Right ventricle myocardium inferior (tissue), 1 donor: ENCODE results near the gene CD300LG. TPM values are rescaled to one million over a fixed set of nuclear protein-coding genes. Genes with fewer than 3 reads are reported as not detected.

ENCODE experiments used
- ATAC-seq: fragments of 200-7000 bp; cut with Tn5 transposase; one replicate; pipeline ENCODE4 v1.9.1; 2020; ENCODE audit warnings: mild to moderate bottlenecking, moderate library complexity
- DNase-seq: peaks from one replicate; pipeline ENCODE4 v3.0.0; 2021; ENCODE audit errors: missing footprints
- intact Hi-C: fragments of 100-400 bp; cut with DNase I; formaldehyde crosslinking; loops from one replicate; pipeline ENCODE4 v1.11.0; 2022
- total RNA-seq: library from RNA; stranded (reverse); fragmentation: NEBNext Ultra II Directional; extraction: Animal tissue kit (Norgen Biotek cat#: 25700); gene quantifications from one replicate; pipeline ENCODE4 v1.2.1, GENCODE V29; 2021
- donor health status: DM: no; HTN: yes; CAD: no; lungs with severe emphysema.

Gene CD300LG
- total RNA-seq, 1 donor from 2014 or later, result 16.6 TPM

DNA sequence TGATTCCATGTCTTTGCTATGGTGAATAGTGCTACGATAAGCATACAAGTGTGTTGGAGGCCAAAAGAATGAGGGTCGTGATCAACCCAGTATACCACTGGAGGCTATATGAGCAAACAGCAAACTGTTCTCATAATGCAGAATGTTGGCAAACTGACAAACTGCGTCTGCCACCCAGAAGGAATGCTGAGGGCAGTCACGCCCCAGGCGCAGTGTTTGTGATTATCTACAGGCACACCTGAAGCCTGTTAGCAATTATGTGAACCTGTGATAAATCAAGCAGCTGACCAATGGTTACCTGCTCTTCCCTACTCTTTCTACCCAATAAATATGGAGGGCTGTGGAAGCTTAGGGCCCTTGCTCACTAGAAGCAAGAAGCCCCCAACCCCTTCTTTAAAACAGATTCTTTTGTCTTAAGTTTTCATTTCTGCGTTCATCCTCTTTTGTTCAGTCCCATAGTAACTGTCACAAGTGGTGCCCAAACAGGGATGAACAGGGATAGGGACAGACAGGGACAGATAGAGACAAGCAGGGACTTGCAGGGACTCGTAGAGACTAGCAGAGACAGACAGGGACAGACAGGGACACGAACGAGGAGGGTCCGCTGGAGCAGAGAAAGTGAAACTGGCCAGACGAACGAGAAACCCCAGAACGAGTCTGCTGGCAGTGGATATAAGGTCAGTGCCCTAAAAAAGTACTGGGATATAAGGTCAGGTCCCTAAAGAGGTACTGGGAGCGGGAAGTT lies 25.1 kb downstream of the CD300LG start:
- DNase-seq (peak; percentile 17), ATAC-seq (no peak)
- intact Hi-C loops, result no loop called here

DNA sequence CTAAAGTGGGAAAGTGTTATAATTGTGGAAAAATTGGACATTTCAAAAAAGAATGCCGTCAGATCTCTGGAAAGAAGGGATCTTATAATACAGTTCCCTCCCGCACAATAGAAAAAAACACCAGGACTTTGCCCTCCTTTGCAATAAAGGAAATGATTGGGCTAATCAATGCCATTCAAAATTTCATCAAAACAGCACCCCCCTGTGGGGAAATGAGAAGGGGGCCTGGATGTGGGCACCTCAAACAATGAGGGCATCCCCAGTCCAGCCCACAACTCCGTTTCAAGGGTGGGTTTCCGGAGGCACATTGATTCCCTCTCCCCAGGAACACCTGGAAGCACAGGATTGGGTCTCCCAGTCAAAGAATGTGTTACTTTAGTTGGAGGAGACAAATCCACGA lies 26.1 kb downstream of the CD300LG start:
- intact Hi-C loops, result no loop called here

DNA sequence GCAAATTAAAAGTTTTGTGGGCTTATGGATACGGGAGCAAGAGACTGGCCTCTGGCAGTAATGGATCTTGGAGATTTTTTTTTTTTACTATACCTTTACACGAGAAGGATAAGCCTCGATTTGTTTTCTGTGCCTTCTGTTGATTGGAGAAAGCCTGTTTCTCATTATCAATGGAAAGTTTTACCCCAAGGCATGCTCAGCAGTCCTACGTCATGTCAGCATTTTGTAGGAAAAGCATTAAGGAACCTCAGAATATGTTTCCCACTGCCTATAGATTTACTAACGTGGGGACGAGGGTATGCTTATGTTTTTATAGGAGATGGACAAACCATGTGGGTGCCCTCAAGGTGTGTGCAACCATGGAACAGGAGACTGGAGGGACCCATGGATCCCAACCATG lies 26.8 kb downstream of the CD300LG start:
- ATAC-seq (no peak), DNase-seq (no peak)
- intact Hi-C loops, result no loop called here

More for the DNA sequence above, 26.1 kb downstream of the CD300LG start:
- DNase-seq (no peak), ATAC-seq (no peak)

DNA sequence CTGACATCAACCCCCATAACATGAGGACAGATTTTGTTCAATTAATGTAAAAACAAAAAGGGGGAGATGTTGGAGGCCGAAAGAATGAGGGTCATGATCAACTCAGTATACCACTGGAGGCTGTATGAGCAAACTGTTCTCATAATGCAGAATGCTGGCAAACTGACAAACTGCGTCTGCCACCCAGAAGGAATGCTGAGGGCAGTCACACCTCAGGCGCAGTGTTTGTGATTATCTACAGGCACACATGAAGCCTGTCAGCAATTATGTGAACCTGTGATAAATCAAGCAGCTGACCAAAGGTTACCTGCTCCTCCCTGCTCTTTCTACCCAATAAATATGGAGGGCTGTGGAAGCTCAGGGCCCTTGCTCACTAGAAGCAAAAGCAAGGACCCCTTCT lies 27.3 kb downstream of the CD300LG start:
- intact Hi-C loops, result no loop called here
- ATAC-seq, result peak; percentile 47

DNA sequence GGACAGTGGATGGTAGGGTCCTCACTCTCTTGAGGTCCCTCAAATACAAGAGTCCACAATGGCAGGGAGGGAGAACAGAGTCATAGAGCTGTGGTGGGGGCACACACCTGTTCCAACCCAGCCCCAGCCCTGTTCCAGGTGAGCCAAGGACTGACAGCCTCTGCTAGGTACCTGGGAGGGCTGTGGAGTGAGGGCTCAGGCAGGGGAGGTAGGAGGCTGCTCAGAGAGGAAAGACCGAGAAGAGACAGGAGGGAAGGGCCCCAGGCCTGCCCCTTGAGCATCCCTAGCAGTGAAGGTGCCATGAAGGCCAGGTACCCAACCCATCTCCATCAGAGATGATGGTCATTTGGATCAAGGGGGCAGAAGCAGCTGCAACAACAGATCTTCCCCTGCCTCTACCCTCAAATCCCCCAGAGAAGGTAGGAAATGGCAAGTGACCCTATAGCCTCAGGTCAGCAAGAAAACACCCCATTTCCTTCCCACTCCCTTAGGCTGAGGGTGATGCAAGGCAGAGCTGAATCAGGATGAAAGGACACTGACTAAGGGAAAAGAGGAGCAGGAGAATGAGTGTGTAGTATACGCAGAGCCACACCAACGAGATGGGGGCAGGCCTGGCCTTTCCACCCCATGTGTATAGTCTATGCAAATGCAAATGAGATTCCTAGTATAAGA lies 28.6 kb downstream of the CD300LG start:
- intact Hi-C loops, result no loop called here
- DNase-seq (peak; percentile 11), ATAC-seq (no peak)

More for the DNA sequence above, 27.3 kb downstream of the CD300LG start:
- peak; percentile 69 for DNase-seq

DNA sequence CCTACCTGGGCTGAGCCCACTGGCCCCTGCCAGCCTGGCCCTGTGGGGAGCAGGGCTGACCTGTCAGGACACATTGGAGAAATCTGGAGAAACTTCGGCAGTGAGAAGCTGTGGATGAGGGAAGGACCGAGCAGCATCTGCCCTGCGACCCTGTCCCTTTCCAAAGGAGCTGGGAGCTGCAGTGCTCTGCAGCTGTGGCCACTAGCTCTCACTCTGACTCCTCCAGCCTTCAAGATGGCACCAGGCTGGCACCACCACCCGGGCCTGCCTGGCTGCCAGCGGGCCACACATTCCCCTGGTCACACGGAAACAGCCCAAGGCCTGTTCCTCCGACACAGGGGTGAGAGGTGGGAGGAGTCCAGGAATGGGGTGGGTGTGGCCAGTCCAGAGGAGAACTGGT lies 30.1 kb downstream of the CD300LG start:
- peak; percentile 1 for DNase-seq
- intact Hi-C loops, result no loop called here
- ATAC-seq, result no peak

DNA sequence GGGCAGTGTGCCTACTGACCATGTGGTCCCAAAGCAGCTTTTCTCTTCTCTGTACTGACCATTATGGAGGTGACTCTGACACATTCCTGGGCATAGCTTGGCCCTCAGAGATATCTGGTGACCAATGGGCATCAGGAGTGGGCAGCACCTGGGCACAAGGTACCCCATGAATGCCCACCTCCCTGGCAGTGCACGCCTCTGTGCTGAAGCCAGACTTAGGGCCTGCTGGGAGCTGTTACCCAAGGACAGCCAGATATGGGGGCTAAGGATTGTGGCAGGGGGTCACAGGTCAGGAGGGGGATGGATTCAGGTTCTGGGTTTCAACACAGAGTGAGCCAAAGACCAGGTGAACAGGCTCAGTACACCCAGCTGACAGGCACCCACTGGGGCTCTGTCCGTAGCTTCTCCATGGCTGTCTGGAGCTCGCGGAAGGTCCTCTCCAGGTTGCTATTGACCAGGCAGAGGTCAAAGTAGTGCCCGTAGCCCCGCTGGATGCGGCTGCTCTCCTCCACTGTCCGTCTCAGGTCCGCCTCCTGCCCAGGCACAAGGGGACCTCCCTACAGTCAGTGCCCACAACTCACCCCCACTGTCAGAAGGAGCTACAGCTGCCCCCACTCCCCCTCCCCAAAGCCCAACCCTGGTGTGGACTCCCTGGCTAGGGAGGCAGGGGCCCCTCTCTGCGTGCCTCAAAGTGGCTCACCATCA lies 30.6 kb downstream of the CD300LG start:
- DNase-seq, result peak; percentile 33
- intact Hi-C loops, result loop anchor here (2.0 kb wide), 1 partner anchor 29 kb away; the partner anchor contains the start of gene MPP2
- ATAC-seq, result no peak

DNA sequence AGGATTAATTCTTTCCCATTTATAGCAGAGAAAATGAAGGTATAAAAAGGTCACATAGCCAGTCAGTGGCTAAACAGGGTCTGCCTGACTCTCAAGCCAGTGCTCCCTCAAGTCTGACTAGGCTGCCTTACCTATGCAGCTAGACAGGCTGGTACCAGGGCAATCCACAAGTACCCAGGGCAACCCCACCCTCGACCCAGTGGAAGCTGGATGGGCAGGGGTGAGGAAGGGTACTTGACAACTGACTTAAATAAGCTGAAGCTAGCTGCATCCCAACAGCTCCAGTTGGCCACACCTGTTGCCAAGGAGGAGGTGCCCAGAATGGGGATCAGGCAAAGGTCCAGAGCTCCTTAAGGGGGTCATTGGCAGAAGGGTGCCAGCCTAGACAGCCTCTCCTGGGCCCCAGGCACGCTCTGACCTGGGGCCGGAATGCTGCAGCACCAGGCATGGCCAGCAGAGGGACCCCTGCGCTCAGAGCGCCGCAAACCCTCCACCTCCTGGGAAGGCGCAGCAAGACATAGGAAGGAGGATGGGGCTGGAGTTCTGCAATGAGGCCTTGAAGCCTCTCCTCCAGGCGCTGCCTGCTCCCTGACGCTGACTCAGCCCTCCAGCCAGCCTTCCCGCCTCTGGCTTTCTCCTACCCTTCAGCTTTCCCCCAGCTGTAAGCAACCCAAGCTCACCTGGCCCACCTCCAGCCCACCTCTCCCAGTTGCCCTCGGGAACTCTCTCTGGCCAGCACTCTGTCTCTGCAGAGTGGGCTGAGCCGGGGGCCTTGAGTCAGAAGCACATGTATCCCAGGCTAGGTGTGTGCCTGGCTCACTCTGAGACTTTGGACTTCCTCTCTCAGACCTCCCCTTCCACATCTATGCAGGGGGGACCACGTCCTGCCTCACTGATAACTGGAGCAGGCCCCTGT lies 31.5 kb downstream of the CD300LG start:
- intact Hi-C loops, result loop anchor here (2.0 kb wide), 1 partner anchor 28 kb away; the partner anchor contains the start of gene MPP2
- DNase-seq (peak; percentile 84), ATAC-seq (peak; percentile 70)

DNA sequence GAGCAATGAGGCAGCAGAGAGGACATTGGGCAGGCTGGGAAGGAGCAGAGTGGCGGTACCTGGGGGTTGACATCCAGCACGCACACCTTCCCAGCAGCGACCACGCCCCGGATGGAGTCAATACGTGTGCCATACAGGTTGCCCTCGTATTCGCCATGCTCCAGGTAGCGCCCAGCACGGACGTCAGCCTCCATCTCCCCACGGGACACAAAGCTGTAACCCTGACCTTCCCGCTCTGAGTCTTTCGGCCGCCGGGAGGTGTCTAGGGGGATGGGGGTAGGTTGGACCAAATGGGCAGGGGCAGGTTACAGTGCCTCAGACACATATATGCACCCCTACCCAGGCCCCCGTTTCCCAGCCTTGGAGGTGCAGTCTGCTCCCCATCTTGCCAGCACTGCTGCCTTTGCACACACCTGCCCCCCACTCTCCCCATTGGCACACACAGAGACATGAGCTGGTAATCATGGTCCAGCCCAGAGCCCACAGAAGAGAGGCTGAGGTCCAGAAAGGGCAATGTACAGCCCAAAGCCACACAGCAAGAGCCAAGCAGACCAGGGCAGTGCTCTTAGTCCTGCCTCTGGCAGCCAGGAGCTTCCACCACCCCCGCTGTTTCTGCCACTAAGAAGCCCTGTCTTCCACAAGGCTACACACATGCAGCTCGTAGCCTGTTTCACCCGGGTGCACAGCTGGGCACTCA lies 32.9 kb downstream of the CD300LG start:
- DNase-seq, result peak; percentile 57
- ATAC-seq, result no peak
- intact Hi-C loops, result loop anchor here (2.0 kb wide), 1 partner anchor 27 kb away; the partner anchor contains the start of gene MPP2

DNA sequence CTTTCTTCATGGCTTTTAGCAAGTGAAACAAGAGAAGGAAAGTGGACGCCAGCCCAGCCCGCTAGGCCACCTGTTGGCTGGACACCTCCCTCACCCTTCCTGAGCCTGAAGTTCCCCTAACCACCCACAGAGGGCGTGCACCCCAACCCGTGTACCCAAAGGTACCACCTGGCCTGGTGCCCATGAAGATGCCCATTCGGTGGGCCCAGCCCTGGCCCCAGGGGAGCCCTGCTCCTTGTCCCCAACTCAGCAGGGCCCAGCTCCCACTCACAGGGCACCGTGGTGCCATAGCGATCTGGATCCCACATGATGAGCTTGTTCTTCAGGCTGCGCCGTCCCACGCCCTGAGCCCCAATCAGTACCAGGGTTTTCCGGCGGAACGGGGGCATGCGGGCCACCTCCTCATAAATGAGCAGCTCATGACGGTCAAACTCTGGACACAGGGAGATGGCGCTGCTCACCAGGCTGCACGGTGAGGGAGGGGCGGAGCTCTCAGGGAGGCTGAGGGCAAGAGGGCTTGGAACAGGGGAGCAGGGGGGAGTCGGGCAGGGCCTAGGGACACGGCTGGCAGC lies 33.5 kb downstream of the CD300LG start:
- no peak for ATAC-seq
- peak; percentile 62 for DNase-seq

DNA sequence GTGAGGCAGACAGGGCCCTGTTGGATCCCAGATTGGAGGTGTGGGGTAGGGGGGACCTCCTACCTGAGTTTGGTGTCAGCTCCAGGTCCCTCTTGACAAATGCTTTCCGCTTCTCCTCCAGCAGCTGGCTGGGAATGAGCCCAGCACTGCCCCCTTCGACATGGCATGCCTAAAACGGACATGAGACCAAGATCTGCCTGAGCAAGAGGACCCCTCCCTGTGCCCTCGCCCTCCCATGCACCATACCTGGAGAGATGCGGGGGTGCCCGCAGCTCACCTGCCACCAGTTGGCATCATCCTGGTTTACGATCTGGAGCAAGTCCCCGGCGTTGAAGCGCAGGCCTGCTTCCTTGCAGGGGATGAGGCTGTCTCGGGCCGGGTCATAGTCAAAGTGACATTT lies 34.2 kb downstream of the CD300LG start:
- DNase-seq (peak; percentile 32), ATAC-seq (no peak)
- intact Hi-C loops, result no loop called here

More for the DNA sequence above, 33.5 kb downstream of the CD300LG start:
- intact Hi-C loops, result no loop called here

DNA sequence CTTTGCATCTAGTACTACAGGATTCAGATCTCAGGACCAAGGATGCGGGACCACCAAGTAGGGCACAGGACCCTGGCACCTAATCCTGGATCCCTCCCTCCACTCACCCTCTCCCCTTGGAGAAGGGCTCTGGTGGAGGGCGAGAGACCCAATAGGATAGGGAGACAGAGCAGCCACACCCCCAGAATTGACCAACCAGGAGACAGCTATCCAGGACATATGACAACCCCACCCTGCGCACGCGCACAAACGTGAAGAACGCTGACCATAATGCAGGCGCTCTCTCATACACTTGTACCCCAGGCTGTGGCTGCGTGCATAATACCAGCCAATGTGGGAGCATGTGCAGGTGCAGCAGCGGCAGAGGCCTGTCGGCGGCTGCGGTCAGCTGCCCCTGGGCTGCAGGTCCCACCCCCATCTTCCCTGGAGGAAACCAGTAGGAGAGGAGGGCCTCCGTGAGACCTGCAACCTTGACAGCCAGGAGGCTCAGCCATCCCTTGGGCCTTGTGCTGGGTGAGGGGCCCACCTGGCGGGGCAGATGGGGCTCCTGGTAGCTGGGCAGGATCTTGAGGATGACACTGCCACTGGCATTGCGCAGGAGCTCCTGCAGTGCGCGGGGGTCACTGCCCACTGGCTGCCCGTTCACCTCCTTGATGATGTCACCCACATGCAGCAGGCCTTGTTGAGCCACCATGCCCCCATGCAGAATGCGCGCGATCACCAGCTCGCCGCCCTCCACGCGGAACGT lies 35.0 kb downstream of the CD300LG start:
- DNase-seq, result no peak
- intact Hi-C loops, result no loop called here
- ATAC-seq, result no peak

DNA sequence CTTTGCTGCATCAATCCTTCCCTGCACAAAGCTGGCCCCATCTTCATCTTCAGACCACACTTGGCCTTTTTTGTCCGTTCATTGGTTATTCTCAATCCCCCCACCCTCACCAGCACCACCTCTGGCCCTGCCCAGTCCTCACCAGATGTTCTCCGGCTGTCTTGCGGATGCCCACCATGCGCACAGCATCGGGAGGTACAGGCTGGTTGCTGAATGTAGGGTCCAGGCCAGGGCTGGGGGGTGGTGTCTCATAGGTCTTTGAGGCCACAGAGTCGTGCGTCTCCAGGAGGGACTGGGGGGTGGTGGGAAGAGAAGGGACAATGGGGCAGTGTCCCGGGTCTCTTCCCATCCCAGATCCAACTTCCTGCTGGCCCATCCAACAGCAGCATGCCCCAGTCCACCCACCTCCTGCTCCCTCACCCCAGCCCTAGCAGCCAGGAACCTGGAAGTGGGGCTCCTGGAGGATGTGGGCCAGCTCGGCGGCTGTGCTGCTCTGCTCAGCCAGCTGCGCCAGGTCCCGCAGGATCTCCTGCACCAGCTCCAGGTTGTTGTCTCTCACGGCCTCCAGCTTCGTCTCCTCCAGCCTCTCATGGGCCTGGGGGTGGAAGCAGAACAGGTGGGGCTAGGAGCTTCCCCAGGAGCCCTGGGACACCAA lies 35.9 kb downstream of the CD300LG start:
- DNase-seq, result peak; percentile 60
- intact Hi-C loops, result no loop called here
- ATAC-seq, result no peak

DNA sequence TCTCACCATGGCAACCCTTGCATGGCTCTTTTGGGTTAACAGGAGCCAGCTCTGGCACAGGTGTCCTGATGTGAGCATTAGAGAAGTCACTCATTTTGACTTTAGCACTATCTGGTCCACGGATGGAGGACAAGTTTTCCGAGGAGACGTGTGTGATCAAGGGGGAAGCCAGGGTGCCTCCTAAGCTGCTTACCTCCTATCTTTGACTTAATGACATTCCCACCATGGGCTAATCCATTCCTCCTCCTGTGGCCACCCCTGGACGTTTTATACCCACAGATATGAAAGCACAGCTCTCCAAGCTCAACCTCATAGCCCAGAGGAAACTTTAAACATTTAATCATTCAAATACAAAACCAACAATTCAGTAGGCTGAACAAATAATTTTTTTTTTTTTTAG lies 41.6 kb downstream of the CD300LG start:
- ATAC-seq (no peak), DNase-seq (no peak)
- intact Hi-C loops, result no loop called here

DNA sequence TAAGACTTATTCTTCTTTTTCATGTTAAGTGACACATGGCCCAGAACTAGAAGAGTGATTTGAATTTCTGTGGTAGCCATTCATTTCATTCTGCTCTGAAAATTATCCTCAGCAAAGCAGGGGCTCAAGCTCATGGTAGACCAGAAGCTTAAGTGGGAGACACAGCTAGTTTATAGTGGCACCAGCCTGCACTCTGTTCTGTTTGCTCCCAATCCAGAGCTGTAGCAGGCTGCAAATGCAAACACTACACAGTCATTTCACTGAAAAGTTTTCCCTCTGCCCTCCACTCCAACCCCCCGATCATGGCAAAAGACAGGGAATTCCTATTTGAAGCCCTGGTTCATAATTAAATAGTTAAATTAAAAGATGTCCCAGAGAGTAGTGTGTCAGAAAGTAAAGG lies 43.3 kb downstream of the CD300LG start:
- no peak for ATAC-seq
- no peak for DNase-seq
- intact Hi-C loops, result no loop called here

DNA sequence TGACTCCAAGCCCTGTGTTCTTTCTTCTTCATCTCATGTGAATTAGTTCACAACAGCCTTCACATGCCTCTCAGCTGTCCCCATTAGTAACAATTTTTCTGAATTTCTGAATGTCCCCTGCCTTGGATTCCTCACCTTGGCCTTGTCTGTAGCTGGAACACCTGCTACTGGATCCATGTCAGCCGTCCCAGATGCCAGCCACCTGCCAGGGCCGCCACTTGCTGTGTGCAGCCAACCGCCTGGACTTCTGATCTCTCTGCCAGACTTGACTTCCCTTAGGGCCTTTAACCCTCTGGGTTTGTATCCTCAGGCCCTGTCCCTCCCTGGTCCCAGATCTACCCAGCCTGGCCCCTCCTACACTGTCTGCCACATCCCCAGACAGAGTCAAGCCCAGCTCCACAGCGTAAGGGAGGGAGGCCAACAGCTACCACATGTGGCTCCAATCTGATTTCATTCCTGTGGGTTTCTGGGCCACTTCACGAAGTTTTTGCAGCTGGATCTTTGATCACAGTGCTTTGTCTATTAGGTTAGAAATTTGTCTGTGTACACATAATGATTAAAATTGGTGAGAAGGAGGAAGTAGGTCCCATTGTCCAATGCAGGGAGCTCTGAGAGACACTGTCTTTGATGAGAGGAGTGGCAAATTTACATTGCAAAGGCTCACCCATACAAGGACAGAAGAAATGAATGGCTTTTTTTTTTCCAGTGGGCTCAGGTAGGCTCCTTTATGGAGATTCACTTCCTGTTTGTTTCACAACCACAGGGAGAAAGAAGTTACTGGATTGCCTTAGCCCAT lies 45.1 kb downstream of the CD300LG start:
- ATAC-seq, result no peak
- intact Hi-C loops, result no loop called here

More for the DNA sequence above, 45.1 kb downstream of the CD300LG start:
- no peak for DNase-seq
